K562 (cell line): ENCODE measurements around the gene ELOB. TPM values are rescaled to one million over a fixed set of nuclear protein-coding genes. Genes with fewer than 3 reads are reported as not detected.

Experiments
- FIP1L1 ChIP-seq: fragments of 200-400 bp; formaldehyde crosslinking; IDR thresholded peaks from 2 replicates; pipeline ENCODE4 v1.6.1; 2018; ENCODE audit warnings: mild to moderate bottlenecking, low read depth, low read length; ENCODE audit not compliant: poor library complexity, severe bottlenecking
- NELFE ChIP-seq: IDR thresholded peaks from 2 replicates; pipeline ENCODE4 v1.6.1; 2011; ENCODE audit warnings: mild to moderate bottlenecking; ENCODE audit not compliant: insufficient read depth, insufficient read length
- POLR2AphosphoS2 ChIP-seq: IDR thresholded peaks from 2 replicates; pipeline ENCODE4 v1.6.1; 2012; ENCODE audit warnings: low read length, improper control_type of control experiment
- POLR2B ChIP-seq: fragments of 450-650 bp; IDR thresholded peaks from 2 replicates; pipeline ENCODE4 v1.6.1; 2018; ENCODE audit warnings: low read depth; ENCODE audit not compliant: partially characterized antibody
- POLR2G ChIP-seq: fragments of 200-400 bp; formaldehyde crosslinking; IDR thresholded peaks from 2 replicates; pipeline ENCODE4 v1.6.1; 2017; ENCODE audit warnings: low read depth, mild to moderate bottlenecking, antibody characterized with exemption, low read length, moderate library complexity
- SMARCA5 ChIP-seq: fragments of 450-650 bp; IDR thresholded peaks from 2 replicates; pipeline ENCODE4 v1.6.1; 2016
- SRSF7 ChIP-seq: fragments of 200-400 bp; formaldehyde crosslinking; optimal IDR thresholded peaks from 2 replicates; pipeline ENCODE3; 2017; ENCODE audit warnings: mild to moderate bottlenecking, low read depth, low read length
- SUPT5H ChIP-seq: fragments of 450-650 bp; IDR thresholded peaks from 2 replicates; pipeline ENCODE4 v1.6.1; 2016
- TEAD4 ChIP-seq, 2 experiments: sonication (generic) in 1 of 2; formaldehyde crosslinking in 1 of 2; IDR thresholded peaks; 2 replicates each; pipeline versions ENCODE4 v1.6.1 to v1.8.0; 2012 to 2022; ENCODE audit warnings: borderline replicate concordance in 1 of 2, inconsistent platforms in 1 of 2, low read length in 1 of 2, mild to moderate bottlenecking in 1 of 2, missing genetic modification reagents in 1 of 2
- ZNF146 ChIP-seq: IDR thresholded peaks from one replicate; pipeline ENCODE4 v1.6.1; 2018; ENCODE audit warnings: missing compliant biosample characterization; ENCODE audit not compliant: unreplicated experiment
- ZNF436 ChIP-seq: fragments of 250-450, 450-650 bp; sonication (Bioruptor Pico); formaldehyde crosslinking; IDR thresholded peaks from 2 replicates; pipeline ENCODE4 v1.7.0; 2020; ENCODE audit warnings: mild to moderate bottlenecking
- ZNF639 ChIP-seq, 2 experiments: fragments of 200-800 bp in 1 of 2; sonication (Bioruptor generic) in 1 of 2; sonication (generic) in 1 of 2; formaldehyde crosslinking in 1 of 2; IDR thresholded peaks in 1 of 2; conservative IDR thresholded peaks in 1 of 2; 2 replicates each; pipeline versions ENCODE4 v1.5.0 to v1.6.1; 2016 to 2020; ENCODE audit warnings: missing compliant biosample characterization in 1 of 2, missing genetic modification characterization in 1 of 2, missing genetic modification reagents in 1 of 2
- polyA plus RNA-seq, 8 experiments: library from polyadenylated mRNA; depleted of rRNA in 4 of 8; stranded (reverse) in 5 of 8; unstranded in 3 of 8; fragments of >200 nt; fragmentation: Nextera tagmentation in 2 of 8; fragmentation: Illumina TruSeq in 1 of 8; extraction: Ambion mirVana in 2 of 8; extraction: Trizol in 1 of 8; gene quantifications; 2 replicates each; pipeline versions ENCODE4 v1.2.1 to v1.2.3, GENCODE V29; 2011 to 2014; ENCODE audit warnings: inconsistent platforms in 1 of 8, missing spikeins in 1 of 8
- total RNA-seq, 7 experiments: library from RNA; depleted of rRNA in 6 of 7; stranded (reverse); fragments of >200 nt in 6 of 7; fragmentation: Illumina TruSeq in 2 of 7; extraction: Trizol in 2 of 7; gene quantifications; 2 replicates each; pipeline versions ENCODE4 v1.2.1 to v1.2.3, GENCODE V29; 2011 to 2021; ENCODE audit warnings: low replicate concordance in 1 of 7
- TF ChIP-seq, protein P1 (sequence below): sonication (generic); formaldehyde crosslinking; IDR thresholded peaks from 2 replicates; pipeline ENCODE4 v1.8.1; 2022; ENCODE audit warnings: missing genetic modification reagents

Gene ELOB
- total and polyA plus RNA-seq, 9 of the 15 experiments (the other 6 are each of a cell fraction or from before 2014, with no cell fraction given) = 63.2 to 791 (median 237) TPM

GRCh38 chr16:2771496-2772402, 5.3 kb downstream of the ELOB start (continued):
- no peak for TF ChIP-seq ZNF436 (CRISPR knock-in tag)
- peak; percentile 35 for TF ChIP-seq POLR2B
- TF ChIP-seq POLR2AphosphoS2 = 0 out of 2 replicates have a peak, but pooled peaks have one; percentile 25
- peak; percentile 40 for TF ChIP-seq FIP1L1
- no peak for TF ChIP-seq ZNF639 (CRISPR knock-in tag; conservative IDR thresholded peaks at IDR 0.05 in 1 of 2, IDR thresholded peaks at IDR 0.05 in 1 of 2)
- no peak for TF ChIP-seq TEAD4 (IDR thresholded peaks at IDR 0.05; ENCODE audit: low read length)
- TF ChIP-seq TEAD4 (CRISPR knock-in tag; IDR thresholded peaks at IDR 0.05; ENCODE audit: borderline replicate concordance) = no peak
- no peak for TF ChIP-seq SRSF7
- no peak for TF ChIP-seq SMARCA5
- TF ChIP-seq, protein P1, sequence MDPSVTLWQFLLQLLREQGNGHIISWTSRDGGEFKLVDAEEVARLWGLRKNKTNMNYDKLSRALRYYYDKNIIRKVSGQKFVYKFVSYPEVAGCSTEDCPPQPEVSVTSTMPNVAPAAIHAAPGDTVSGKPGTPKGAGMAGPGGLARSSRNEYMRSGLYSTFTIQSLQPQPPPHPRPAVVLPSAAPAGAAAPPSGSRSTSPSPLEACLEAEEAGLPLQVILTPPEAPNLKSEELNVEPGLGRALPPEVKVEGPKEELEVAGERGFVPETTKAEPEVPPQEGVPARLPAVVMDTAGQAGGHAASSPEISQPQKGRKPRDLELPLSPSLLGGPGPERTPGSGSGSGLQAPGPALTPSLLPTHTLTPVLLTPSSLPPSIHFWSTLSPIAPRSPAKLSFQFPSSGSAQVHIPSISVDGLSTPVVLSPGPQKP = no peak
- TF ChIP-seq SUPT5H = peak; percentile 57
- TF ChIP-seq NELFE = no peak
- peak; percentile 80 for TF ChIP-seq POLR2G
- no peak for TF ChIP-seq ZNF146 (CRISPR knock-in tag)
